Measurements from ENCODE around the gene SLC7A6.
A peak's percentile ranks its signal among the peaks of the same experiment; 100 is the strongest.

DNA sequence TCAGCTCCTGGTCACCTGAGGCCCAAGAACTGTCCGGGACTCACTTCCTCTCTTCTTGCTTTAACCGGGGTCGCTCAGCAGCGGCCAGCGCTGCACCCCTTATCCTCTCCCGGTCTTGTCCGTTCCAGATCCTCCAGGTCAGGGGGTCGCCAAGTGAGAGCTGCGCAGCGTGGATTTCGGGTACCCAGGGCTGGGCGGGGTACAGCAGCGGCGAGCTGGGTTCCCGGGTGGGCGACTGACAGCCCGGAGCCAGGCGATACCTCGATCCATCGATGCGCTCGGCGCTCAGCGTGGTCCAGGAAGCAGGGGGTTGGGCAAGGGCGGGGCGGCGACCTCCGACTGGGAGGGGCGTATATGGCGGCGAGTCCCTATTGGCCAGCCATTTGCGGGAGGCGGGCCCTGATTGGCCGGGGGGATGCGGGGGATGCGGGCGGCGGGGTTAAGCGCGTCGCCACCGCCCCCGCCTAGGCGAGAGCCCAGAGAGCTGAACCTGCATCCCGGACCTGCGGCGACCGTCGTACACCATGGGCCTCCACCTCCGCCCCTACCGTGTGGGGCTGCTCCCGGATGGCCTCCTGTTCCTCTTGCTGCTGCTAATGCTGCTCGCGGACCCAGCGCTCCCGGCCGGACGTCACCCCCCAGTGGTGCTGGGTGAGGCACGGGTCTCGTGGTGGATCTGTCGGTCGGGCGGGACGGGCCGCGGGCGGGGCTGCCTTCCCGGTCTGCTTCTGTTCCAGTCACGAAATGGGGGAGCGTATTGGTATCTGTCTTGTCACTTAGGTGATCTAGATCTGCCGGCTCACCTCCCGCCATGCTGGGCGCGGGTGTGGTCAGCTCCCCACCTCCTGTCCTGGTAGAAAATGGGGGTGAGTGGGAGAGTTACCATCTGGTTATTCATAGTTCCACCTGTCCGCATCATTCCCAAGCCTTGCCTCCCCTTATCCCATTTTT is 19.1 kb upstream of the SLC7A6 start, which contains the start of gene PLA2G15:
- TF ChIP-seq, protein P1, sequence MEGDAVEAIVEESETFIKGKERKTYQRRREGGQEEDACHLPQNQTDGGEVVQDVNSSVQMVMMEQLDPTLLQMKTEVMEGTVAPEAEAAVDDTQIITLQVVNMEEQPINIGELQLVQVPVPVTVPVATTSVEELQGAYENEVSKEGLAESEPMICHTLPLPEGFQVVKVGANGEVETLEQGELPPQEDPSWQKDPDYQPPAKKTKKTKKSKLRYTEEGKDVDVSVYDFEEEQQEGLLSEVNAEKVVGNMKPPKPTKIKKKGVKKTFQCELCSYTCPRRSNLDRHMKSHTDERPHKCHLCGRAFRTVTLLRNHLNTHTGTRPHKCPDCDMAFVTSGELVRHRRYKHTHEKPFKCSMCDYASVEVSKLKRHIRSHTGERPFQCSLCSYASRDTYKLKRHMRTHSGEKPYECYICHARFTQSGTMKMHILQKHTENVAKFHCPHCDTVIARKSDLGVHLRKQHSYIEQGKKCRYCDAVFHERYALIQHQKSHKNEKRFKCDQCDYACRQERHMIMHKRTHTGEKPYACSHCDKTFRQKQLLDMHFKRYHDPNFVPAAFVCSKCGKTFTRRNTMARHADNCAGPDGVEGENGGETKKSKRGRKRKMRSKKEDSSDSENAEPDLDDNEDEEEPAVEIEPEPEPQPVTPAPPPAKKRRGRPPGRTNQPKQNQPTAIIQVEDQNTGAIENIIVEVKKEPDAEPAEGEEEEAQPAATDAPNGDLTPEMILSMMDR (IDR thresholded peaks at IDR 0.05), result no peak
- TF ChIP-seq EP300 (IDR thresholded peaks at IDR 0.05; ENCODE audit: low read depth), result no peak
- peak; percentile 62 to 82 (median 78) for TF ChIP-seq POLR2AphosphoS5 (IDR thresholded peaks at IDR 0.05)

All from transverse colon (tissue), 4 donors.